K562 (cell line): ENCODE data around the gene PPP6R1. TPM values are rescaled to one million over a fixed set of nuclear protein-coding genes. Genes with fewer than 3 reads are reported as not detected.

ENCODE experiments used
- ATF3 ChIP-seq, 2 experiments: fragments of 450-650 bp in 1 of 2; sonication (generic) in 1 of 2; formaldehyde crosslinking in 1 of 2; IDR thresholded peaks in 1 of 2; conservative IDR thresholded peaks in 1 of 2; 2 replicates each; pipeline versions ENCODE4 v1.6.1 to v1.8.1; 2016 to 2023; ENCODE audit warnings: mild to moderate bottlenecking in 2 of 2, moderate library complexity in 2 of 2, inconsistent platforms in 1 of 2, missing genetic modification reagents in 1 of 2
- CEBPB ChIP-seq: fragments of 450-650 bp; IDR thresholded peaks from 2 replicates; pipeline ENCODE4 v1.6.1; 2016; ENCODE audit warnings: missing genetic modification characterization, missing compliant biosample characterization
- DACH1 ChIP-seq: fragments of 450-650 bp; IDR thresholded peaks from 2 replicates; pipeline ENCODE4 v1.6.1; 2018; ENCODE audit not compliant: partially characterized antibody
- E2F5 ChIP-seq: sonication (generic); formaldehyde crosslinking; IDR thresholded peaks from 2 replicates; pipeline ENCODE4 v1.8.0; 2022; ENCODE audit warnings: mild to moderate bottlenecking, missing genetic modification reagents
- GATA2 ChIP-seq: sonication (generic); formaldehyde crosslinking; IDR thresholded peaks from 2 replicates; pipeline ENCODE4 v1.4.0; 2020; ENCODE audit warnings: mild to moderate bottlenecking, missing genetic modification reagents
- HDAC8 ChIP-seq: fragments of 450-650 bp; IDR thresholded peaks from 2 replicates; pipeline ENCODE4 v1.6.1; 2016; ENCODE audit warnings: mild to moderate bottlenecking, missing genetic modification characterization, moderate library complexity, missing compliant biosample characterization
- HMG20A ChIP-seq: fragments of 450-650 bp; formaldehyde crosslinking; conservative IDR thresholded peaks from 2 replicates; pipeline ENCODE4 v1.4.0; 2020; ENCODE audit warnings: mild to moderate bottlenecking, mixed read lengths
- ILK ChIP-seq: fragments of 450-650 bp; IDR thresholded peaks from 2 replicates; pipeline ENCODE4 v1.6.1; 2016; ENCODE audit warnings: missing genetic modification characterization, low read depth, mild to moderate bottlenecking, missing compliant biosample characterization, moderate library complexity, borderline replicate concordance
- MECOM ChIP-seq: fragments of 250-450 bp; sonication (Bioruptor Pico); IDR thresholded peaks from 2 replicates; pipeline ENCODE4 v1.8.0; 2022; ENCODE audit warnings: inconsistent platforms
- MEIS2 ChIP-seq: fragments of 450-650 bp; IDR thresholded peaks from 2 replicates; pipeline ENCODE4 v1.6.1; 2014; ENCODE audit warnings: mild to moderate bottlenecking; ENCODE audit not compliant: partially characterized antibody
- NFE2L1 ChIP-seq: fragments of 450-650 bp; IDR thresholded peaks from 2 replicates; pipeline ENCODE4 v1.6.1; 2016; ENCODE audit warnings: missing genetic modification characterization, low read depth, mild to moderate bottlenecking, missing compliant biosample characterization, moderate library complexity, borderline replicate concordance
- NONO ChIP-seq, 2 experiments: fragments of 200-400 bp in 1 of 2; fragments of 450-650 bp in 1 of 2; formaldehyde crosslinking in 1 of 2; IDR thresholded peaks; 2 replicates each; pipeline ENCODE4 v1.6.1; 2017; ENCODE audit warnings: low read depth in 2 of 2, mild to moderate bottlenecking in 2 of 2, moderate library complexity in 2 of 2, low read length in 1 of 2
- NR2C1 ChIP-seq, 2 experiments: fragments of 450-650 bp; IDR thresholded peaks; 2 replicates each; pipeline ENCODE4 v1.6.1; 2017; ENCODE audit warnings: mild to moderate bottlenecking in 2 of 2, antibody characterized with exemption in 1 of 2, inconsistent platforms in 1 of 2, missing compliant biosample characterization in 1 of 2, missing genetic modification characterization in 1 of 2
- POLR2AphosphoS5 ChIP-seq: IDR thresholded peaks from 2 replicates; pipeline ENCODE4 v1.6.1; 2011; ENCODE audit warnings: mild to moderate bottlenecking, low read depth, low read length, moderate library complexity; ENCODE audit not compliant: control insufficient read depth, insufficient read depth
- POLR2G ChIP-seq: fragments of 200-400 bp; formaldehyde crosslinking; IDR thresholded peaks from 2 replicates; pipeline ENCODE4 v1.6.1; 2017; ENCODE audit warnings: low read depth, mild to moderate bottlenecking, antibody characterized with exemption, low read length, moderate library complexity
- RCOR1 ChIP-seq, 2 experiments: IDR thresholded peaks; 2 replicates each; pipeline ENCODE4 v1.6.1; 2012; ENCODE audit warnings: low read depth in 2 of 2, low read length in 2 of 2, borderline replicate concordance in 1 of 2, improper control_type of control experiment in 1 of 2
- SMARCA5 ChIP-seq: fragments of 450-650 bp; IDR thresholded peaks from 2 replicates; pipeline ENCODE4 v1.6.1; 2016
- SRF ChIP-seq, 2 experiments: fragments of 250-450, 450-650 bp in 1 of 2; sonication (Bioruptor Pico) in 1 of 2; sonication (generic) in 1 of 2; formaldehyde crosslinking; IDR thresholded peaks; 2 replicates each; pipeline versions ENCODE4 v1.5.0 to v1.5.1; 2020 to 2022; ENCODE audit warnings: mild to moderate bottlenecking in 1 of 2, missing genetic modification reagents in 1 of 2
- TEAD4 ChIP-seq, 2 experiments: sonication (generic) in 1 of 2; formaldehyde crosslinking in 1 of 2; IDR thresholded peaks; 2 replicates each; pipeline versions ENCODE4 v1.6.1 to v1.8.0; 2012 to 2022; ENCODE audit warnings: borderline replicate concordance in 1 of 2, inconsistent platforms in 1 of 2, low read length in 1 of 2, mild to moderate bottlenecking in 1 of 2, missing genetic modification reagents in 1 of 2
- XRCC3 ChIP-seq: fragments of 450-650 bp; IDR thresholded peaks from 2 replicates; pipeline ENCODE4 v1.6.1; 2017; ENCODE audit warnings: mild to moderate bottlenecking, moderate library complexity
- YBX1 ChIP-seq: fragments of 450-650 bp; IDR thresholded peaks from 2 replicates; pipeline ENCODE4 v1.7.1; 2016; ENCODE audit warnings: mild to moderate bottlenecking
- ZNF232 ChIP-seq: sonication (generic); formaldehyde crosslinking; IDR thresholded peaks from 2 replicates; pipeline ENCODE4 v1.8.0; 2022; ENCODE audit warnings: mild to moderate bottlenecking, missing genetic modification reagents
- ZNF253 ChIP-seq: fragments of 250-450 bp; sonication (Bioruptor Pico); conservative IDR thresholded peaks from 2 replicates; pipeline ENCODE4 v1.6.1; 2021; ENCODE audit warnings: mild to moderate bottlenecking
- ZNF263 ChIP-seq: sonication (generic); formaldehyde crosslinking; IDR thresholded peaks from 2 replicates; pipeline ENCODE4 v1.8.0; 2022; ENCODE audit warnings: mild to moderate bottlenecking, missing genetic modification reagents, borderline replicate concordance
- polyA plus RNA-seq, 8 experiments: library from polyadenylated mRNA; depleted of rRNA in 4 of 8; stranded (reverse) in 5 of 8; unstranded in 3 of 8; fragments of >200 nt; fragmentation: Nextera tagmentation in 2 of 8; fragmentation: Illumina TruSeq in 1 of 8; extraction: Ambion mirVana in 2 of 8; extraction: Trizol in 1 of 8; gene quantifications; 2 replicates each; pipeline versions ENCODE4 v1.2.1 to v1.2.3, GENCODE V29; 2011 to 2014; ENCODE audit warnings: inconsistent platforms in 1 of 8, missing spikeins in 1 of 8
- total RNA-seq, 7 experiments: library from RNA; depleted of rRNA in 6 of 7; stranded (reverse); fragments of >200 nt in 6 of 7; fragmentation: Illumina TruSeq in 2 of 7; extraction: Trizol in 2 of 7; gene quantifications; 2 replicates each; pipeline versions ENCODE4 v1.2.1 to v1.2.3, GENCODE V29; 2011 to 2021; ENCODE audit warnings: low replicate concordance in 1 of 7

The PPP6R1 gene
- total and polyA plus RNA-seq, 9 of the 15 experiments (the other 6 are each of a cell fraction or from before 2014, with no cell fraction given) = 0.48 to 135 (median 37.2) TPM

- TF ChIP-seq POLR2G = peak; percentile 93
- TF ChIP-seq E2F5 (CRISPR knock-in tag) = no peak
- TF ChIP-seq SMARCA5 = no peak
- TF ChIP-seq CEBPB (tag) = no peak
- TF ChIP-seq GATA2 (CRISPR knock-in tag) = no peak
- peak; percentile 28; the same call in 1 of the 2 replicates for TF ChIP-seq NR2C1 (IDR thresholded peaks at IDR 0.05)
- peak; percentile 20; the same call in 1 of the 2 replicates for TF ChIP-seq NR2C1 (tag; IDR thresholded peaks at IDR 0.05)
- no peak for TF ChIP-seq XRCC3
- TF ChIP-seq ILK (tag) = no peak
- TF ChIP-seq MEIS2 = peak; percentile 44
- TF ChIP-seq POLR2AphosphoS5 = no peak; the same call in none of the 2 replicates
- peak; percentile 98 for TF ChIP-seq ATF3 (IDR thresholded peaks at IDR 0.05)
- peak; percentile 97; the same call in 1 of the 2 replicates for TF ChIP-seq ATF3 (CRISPR knock-in tag; conservative IDR thresholded peaks at IDR 0.05)
- TF ChIP-seq ZNF232 (CRISPR knock-in tag) = no peak
- TF ChIP-seq ZNF253 (CRISPR knock-in tag) = no peak
- no peak for TF ChIP-seq TEAD4 (IDR thresholded peaks at IDR 0.05; ENCODE audit: low read length)
- TF ChIP-seq TEAD4 (CRISPR knock-in tag; IDR thresholded peaks at IDR 0.05; ENCODE audit: borderline replicate concordance) = no peak
- no peak for TF ChIP-seq HDAC8 (tag)
- no peak for TF ChIP-seq MECOM (CRISPR knock-in tag)
- no peak for TF ChIP-seq DACH1
- no peak for TF ChIP-seq HMG20A (CRISPR knock-in tag)
- no peak for TF ChIP-seq NFE2L1 (tag)
- no peak for TF ChIP-seq YBX1
- TF ChIP-seq RCOR1 (IDR thresholded peaks at IDR 0.05; ENCODE audit: borderline replicate concordance in 1 of 2, low read depth in 2 of 2, low read length in 2 of 2) = peak in 1 of 2 experiments; percentile 51; a peak in 1 of 4 replicates
- TF ChIP-seq ZNF263 (CRISPR knock-in tag) = peak; percentile 74
- no peak for TF ChIP-seq NONO (IDR thresholded peaks at IDR 0.05; ENCODE audit: low read depth in 2 of 2, low read length in 1 of 2)
- TF ChIP-seq SRF (CRISPR knock-in tag; IDR thresholded peaks at IDR 0.05) = peak in 1 of 2 experiments; percentile 81; a peak in 2 of 4 replicates
Measured at GRCh38 chr19:55206664-55207500, 51.9 kb downstream of the PPP6R1 start (continued).
